IMR-90 (cell line): ENCODE data around the gene NUMA1.

Experiments
- BHLHE40 ChIP-seq: fragments of 150-350 bp; IDR thresholded peaks from 2 replicates; pipeline ENCODE4 v1.6.1; 2016; ENCODE audit warnings: mild to moderate bottlenecking, low read depth, low read length
- CTCF ChIP-seq: conservative IDR thresholded peaks from 2 replicates; pipeline ENCODE4 v1.5.1; 2012; ENCODE audit warnings: mild to moderate bottlenecking, low read depth, low read length, improper control_type of control experiment
- ELK1 ChIP-seq: fragments of 150-350 bp; IDR thresholded peaks from 2 replicates; pipeline ENCODE4 v1.6.1; 2016; ENCODE audit warnings: low read depth, mild to moderate bottlenecking, low read length, moderate library complexity, borderline replicate concordance
- FOS ChIP-seq: fragments of 150-350 bp; IDR thresholded peaks from 2 replicates; pipeline ENCODE4 v1.6.1; 2016; ENCODE audit warnings: low read depth, low read length
- MAFK ChIP-seq: IDR thresholded peaks from 2 replicates; pipeline ENCODE4 v1.6.1; 2012; ENCODE audit warnings: low read depth, low read length, improper control_type of control experiment
- MXI1 ChIP-seq: IDR thresholded peaks from 2 replicates; pipeline ENCODE4 v1.6.1; 2012; ENCODE audit warnings: low read depth, mild to moderate bottlenecking, low read length, moderate library complexity, borderline replicate concordance
- POLR2A ChIP-seq: IDR thresholded peaks from 2 replicates; pipeline ENCODE4 v1.6.1; 2012; ENCODE audit warnings: mild to moderate bottlenecking, low read depth, low read length
- RAD21 ChIP-seq: IDR thresholded peaks from 2 replicates; pipeline ENCODE4 v1.6.1; 2012; ENCODE audit warnings: low read length, improper control_type of control experiment
- RFX5 ChIP-seq: IDR thresholded peaks from 2 replicates; pipeline ENCODE4 v1.8.0; 2012; ENCODE audit warnings: low read depth, mild to moderate bottlenecking, low read length, moderate library complexity

GRCh38 chr11:72079819-72080325 lies 470 bp downstream of the NUMA1 start:
- TF ChIP-seq CTCF (no peak), POLR2A (no peak), RFX5 (no peak), FOS (no peak), BHLHE40 (no peak), RAD21 (no peak), ELK1 (no peak), MXI1 (no peak), MAFK (peak; percentile 91)
